Measurements from ENCODE around the gene MRAP2. TPM values are rescaled to one million over a fixed set of nuclear protein-coding genes. Genes with fewer than 3 reads are reported as not detected.

Gene MRAP2
- polyA plus RNA-seq, 3 donors, result not detected

GRCh38 chr6:84021625-84022024 lies 11.9 kb upstream of the MRAP2 start:
- no peaks in the 10 kb centered on the region for H3K4me1 Mint-ChIP-seq
- TF ChIP-seq CTCF (IDR thresholded peaks at IDR 0.05), result no peak
- Histone ChIP-seq H3K79me2 (ENCODE audit: insufficient read depth, low read length) (no peaks in the 10 kb centered on the region), H4K20me1 (ENCODE audit: insufficient read depth, low read length) (no peaks in the 10 kb centered on the region), H3K27me3 (ENCODE audit: control insufficient read depth in 2 of 2, insufficient read depth in 2 of 2, low read length in 2 of 2) (no peaks in the 10 kb centered on the region), H3K4me3 (replicated peaks in 1 of 3; ENCODE audit: low read depth in 2 of 3, low read length in 3 of 3) (no peak overlapping the region), H3K36me3 (replicated peaks in 1 of 2; ENCODE audit: control insufficient read depth in 1 of 2, insufficient read depth in 2 of 2, low read length in 2 of 2) (no peaks in the 10 kb centered on the region), H3K9me3 (replicated peaks in 1 of 2; ENCODE audit: control insufficient read depth in 1 of 2, insufficient read depth in 1 of 2, low read length in 2 of 2) (peaks cover 0 to 4% of the 10 kb centered on the region in 2 donors), H3K9ac (ENCODE audit: insufficient read depth, low read length, poor library complexity, severe bottlenecking) (no peak overlapping the region), H3K4me1 (ENCODE audit: control insufficient read depth in 1 of 2, insufficient read depth in 2 of 2, low read length in 2 of 2) (no peaks in the 10 kb centered on the region), H3K27ac (ENCODE audit: low read depth in 1 of 2, low read length in 2 of 2) (no peak overlapping the region), H3K4me2 (replicated peaks; ENCODE audit: extremely low read depth, low read length, poor library complexity, severe bottlenecking) (no peak overlapping the region), H2AFZ (ENCODE audit: insufficient read depth, low read depth, low read length, poor library complexity, severe bottlenecking) (no peak overlapping the region)
- H3K9me3 Mint-ChIP-seq, result peaks cover 2 to 11% (median 5%) of the 10 kb centered on the region in 7 donors
- no CpG with 5 or more reads among the region's 2 CpGs for WGBS (ENCODE audit: insufficient coverage)
- no peak for DNase-seq
- no peak overlapping the region for H3K4me3 Mint-ChIP-seq
- H3K36me3 Mint-ChIP-seq, result no peaks in the 10 kb centered on the region
- intact Hi-C loops (cut with micrococcal nuclease), result no loop called here
- peaks cover 0 to 1% (median 1%) of the 10 kb centered on the region in 3 donors for H3K27me3 Mint-ChIP-seq (ENCODE audit: low read depth in 3 of 3)
- no peak overlapping the region for H3K27ac Mint-ChIP-seq

- H3K4me1 ChIP-seq (ENCODE audit: control insufficient read depth in 1 of 2, insufficient read depth in 2 of 2, low read length in 2 of 2), result no peaks in the 10 kb centered on the region
- intact Hi-C loops (cut with micrococcal nuclease), result no loop called here
- H3K36me3 ChIP-seq (replicated peaks in 1 of 2; ENCODE audit: control insufficient read depth in 1 of 2, insufficient read depth in 2 of 2, low read length in 2 of 2), result no peaks in the 10 kb centered on the region
- H3K9ac ChIP-seq (ENCODE audit: insufficient read depth, low read length, poor library complexity, severe bottlenecking), result no peak overlapping the region
- no peaks in the 10 kb centered on the region for H3K36me3 Mint-ChIP-seq
- no peak for DNase-seq
- peaks cover 2 to 15% (median 6%) of the 10 kb centered on the region in 7 donors for H3K9me3 Mint-ChIP-seq
- no peak overlapping the region for H2AFZ ChIP-seq (ENCODE audit: insufficient read depth, low read depth, low read length, poor library complexity, severe bottlenecking)
- no peak overlapping the region for H3K4me2 ChIP-seq (replicated peaks; ENCODE audit: extremely low read depth, low read length, poor library complexity, severe bottlenecking)
- no peaks in the 10 kb centered on the region for H3K79me2 ChIP-seq (ENCODE audit: insufficient read depth, low read length)
- peaks cover 2 to 6% (median 6%) of the 10 kb centered on the region in 3 donors for H3K27me3 Mint-ChIP-seq (ENCODE audit: low read depth in 3 of 3)
- H3K4me1 Mint-ChIP-seq, result no peaks in the 10 kb centered on the region
- peaks cover 0 to 11% of the 10 kb centered on the region in 2 donors for H3K9me3 ChIP-seq (replicated peaks in 1 of 2; ENCODE audit: control insufficient read depth in 1 of 2, insufficient read depth in 1 of 2, low read length in 2 of 2)
- no peak overlapping the region for H3K27ac ChIP-seq (ENCODE audit: low read depth in 1 of 2, low read length in 2 of 2)
- no peak overlapping the region for H3K4me3 ChIP-seq (replicated peaks in 1 of 3; ENCODE audit: low read depth in 2 of 3, low read length in 3 of 3)
- no peak overlapping the region for H3K27ac Mint-ChIP-seq
- WGBS (ENCODE audit: insufficient coverage), result 84% methylated on average over 3 of the region's 5 CpGs
- TF ChIP-seq CTCF (IDR thresholded peaks at IDR 0.05), result no peak
- no peaks in the 10 kb centered on the region for H4K20me1 ChIP-seq (ENCODE audit: insufficient read depth, low read length)
- peaks cover 0 to 5% of the 10 kb centered on the region in 2 donors for H3K27me3 ChIP-seq (ENCODE audit: control insufficient read depth in 2 of 2, insufficient read depth in 2 of 2, low read length in 2 of 2)
- no peak overlapping the region for H3K4me3 Mint-ChIP-seq
Observed at GRCh38 chr6:84026721-84027164, 6.8 kb upstream of the MRAP2 start.

Data from CD14-positive monocyte (primary cell).